AG10803 (cell line): ENCODE measurements around the gene STEAP3.
"Not testable (repeated sequence)": the region's sequence is repeated elsewhere in the genome, so short reads cannot be mapped to it uniquely, and the experiment has no call there.

Experiments
- DNase-seq: peaks from one replicate; pipeline ENCODE4 v3.0.0; 2010; ENCODE audit warnings: low read depth
- H3K4me3 ChIP-seq: 2 replicates; pipeline ENCODE4 v1.5.1; 2011; ENCODE audit warnings: mild to moderate bottlenecking, low read length, control low read depth
- TF ChIP-seq, protein P1 (sequence below): conservative IDR thresholded peaks from 2 replicates; pipeline ENCODE4 v1.5.1; 2011; ENCODE audit warnings: mild to moderate bottlenecking, low read length, control low read depth, inconsistent platforms

Gene STEAP3

DNA sequence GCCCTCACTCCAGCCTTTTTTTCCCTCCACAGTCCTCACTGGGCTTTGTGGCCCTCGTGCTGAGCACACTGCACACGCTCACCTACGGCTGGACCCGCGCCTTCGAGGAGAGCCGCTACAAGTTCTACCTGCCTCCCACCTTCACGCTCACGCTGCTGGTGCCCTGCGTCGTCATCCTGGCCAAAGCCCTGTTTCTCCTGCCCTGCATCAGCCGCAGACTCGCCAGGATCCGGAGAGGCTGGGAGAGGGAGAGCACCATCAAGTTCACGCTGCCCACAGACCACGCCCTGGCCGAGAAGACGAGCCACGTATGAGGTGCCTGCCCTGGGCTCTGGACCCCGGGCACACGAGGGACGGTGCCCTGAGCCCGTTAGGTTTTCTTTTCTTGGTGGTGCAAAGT, 39.4 kb downstream of the STEAP3 start:
- TF ChIP-seq, protein P1, sequence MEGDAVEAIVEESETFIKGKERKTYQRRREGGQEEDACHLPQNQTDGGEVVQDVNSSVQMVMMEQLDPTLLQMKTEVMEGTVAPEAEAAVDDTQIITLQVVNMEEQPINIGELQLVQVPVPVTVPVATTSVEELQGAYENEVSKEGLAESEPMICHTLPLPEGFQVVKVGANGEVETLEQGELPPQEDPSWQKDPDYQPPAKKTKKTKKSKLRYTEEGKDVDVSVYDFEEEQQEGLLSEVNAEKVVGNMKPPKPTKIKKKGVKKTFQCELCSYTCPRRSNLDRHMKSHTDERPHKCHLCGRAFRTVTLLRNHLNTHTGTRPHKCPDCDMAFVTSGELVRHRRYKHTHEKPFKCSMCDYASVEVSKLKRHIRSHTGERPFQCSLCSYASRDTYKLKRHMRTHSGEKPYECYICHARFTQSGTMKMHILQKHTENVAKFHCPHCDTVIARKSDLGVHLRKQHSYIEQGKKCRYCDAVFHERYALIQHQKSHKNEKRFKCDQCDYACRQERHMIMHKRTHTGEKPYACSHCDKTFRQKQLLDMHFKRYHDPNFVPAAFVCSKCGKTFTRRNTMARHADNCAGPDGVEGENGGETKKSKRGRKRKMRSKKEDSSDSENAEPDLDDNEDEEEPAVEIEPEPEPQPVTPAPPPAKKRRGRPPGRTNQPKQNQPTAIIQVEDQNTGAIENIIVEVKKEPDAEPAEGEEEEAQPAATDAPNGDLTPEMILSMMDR: no peak
- no peak overlapping the region for H3K4me3 ChIP-seq
- no peak for DNase-seq

DNA sequence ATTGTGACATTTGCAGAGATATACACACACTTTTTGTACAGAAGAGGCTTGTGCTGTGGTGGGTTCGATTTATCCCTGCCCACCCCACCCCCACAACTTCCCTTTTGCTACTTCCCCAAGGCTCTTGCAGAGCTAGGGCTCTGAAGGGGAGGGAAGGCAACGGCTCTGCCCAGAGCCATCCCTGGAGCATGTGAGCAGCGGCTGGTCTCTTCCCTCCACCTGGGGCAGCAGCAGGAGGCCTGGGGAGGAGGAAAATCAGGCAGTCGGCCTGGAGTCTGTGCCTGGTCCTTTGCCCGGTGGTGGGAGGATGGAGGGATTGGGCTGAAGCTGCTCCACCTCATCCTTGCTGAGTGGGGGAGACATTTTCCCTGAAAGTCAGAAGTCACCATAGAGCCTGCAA, 40.0 kb downstream of the STEAP3 start:
- no peak overlapping the region for H3K4me3 ChIP-seq
- DNase-seq: no peak
- TF ChIP-seq, protein P1: no peak

DNA sequence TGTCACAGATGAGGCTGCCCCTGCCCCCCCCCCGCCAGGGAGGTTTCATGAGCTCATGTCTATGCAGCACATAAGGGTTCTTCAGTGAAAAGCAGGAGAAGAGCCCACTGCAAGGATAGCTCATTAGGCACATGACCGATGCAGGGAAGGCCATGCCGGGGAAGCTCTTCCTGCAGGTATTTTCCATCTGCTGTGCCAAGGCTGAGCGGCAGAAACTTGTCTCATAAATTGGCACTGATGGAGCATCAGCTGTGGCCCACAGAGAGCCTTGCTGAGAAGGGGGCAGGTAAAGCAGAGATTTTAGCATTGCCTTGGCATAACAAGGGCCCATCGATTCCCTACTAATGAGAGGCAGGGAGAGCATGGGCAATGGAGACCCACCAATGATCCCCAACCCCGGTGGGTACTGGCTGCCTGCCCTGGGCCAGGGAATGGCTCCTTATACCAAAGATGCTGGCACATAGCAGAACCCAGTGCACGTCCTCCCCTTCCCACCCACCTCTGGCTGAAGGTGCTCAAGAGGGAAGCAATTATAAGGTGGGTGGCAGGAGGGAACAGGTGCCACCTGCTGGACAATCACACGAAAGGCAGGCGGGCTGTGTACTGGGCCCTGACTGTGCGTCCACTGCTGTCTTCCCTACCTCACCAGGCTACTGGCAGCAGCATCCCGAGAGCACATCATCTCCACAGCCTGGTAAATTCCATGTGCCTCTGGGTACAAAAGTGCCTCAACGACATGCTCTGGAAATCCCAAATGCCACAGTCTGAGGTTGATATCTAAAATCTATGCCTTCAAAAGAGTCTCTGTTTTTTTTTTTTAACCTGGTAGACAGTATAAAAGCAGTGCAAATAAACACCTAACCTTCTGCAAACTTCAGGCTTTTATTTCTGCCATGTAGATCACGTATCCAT, 41.4 kb downstream of the STEAP3 start:
- TF ChIP-seq, protein P1: peak; percentile 84
- H3K4me3 ChIP-seq: no peak overlapping the region
- DNase-seq: peak; percentile 36

DNA sequence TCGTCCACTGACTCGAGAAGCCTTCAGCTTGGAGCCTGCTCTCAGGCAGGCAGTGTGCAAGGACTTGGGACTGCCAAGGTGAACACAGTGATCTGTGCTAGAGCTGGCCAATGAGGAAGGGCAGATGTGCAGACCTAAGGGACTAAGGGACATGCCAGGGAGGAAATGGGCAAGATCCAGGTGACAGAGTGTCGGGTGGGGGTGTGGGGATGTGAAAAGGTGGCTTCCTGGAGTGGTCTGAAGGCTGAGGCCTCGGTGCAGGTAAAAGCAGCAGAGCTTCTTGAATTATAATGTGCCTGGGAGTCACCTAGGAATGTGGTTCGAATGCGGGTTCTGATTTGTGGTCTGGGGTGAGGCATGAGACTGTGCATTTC, 42.0 kb downstream of the STEAP3 start:
- no peak for DNase-seq
- TF ChIP-seq, protein P1: no peak
- H3K4me3 ChIP-seq: no peak overlapping the region

DNA sequence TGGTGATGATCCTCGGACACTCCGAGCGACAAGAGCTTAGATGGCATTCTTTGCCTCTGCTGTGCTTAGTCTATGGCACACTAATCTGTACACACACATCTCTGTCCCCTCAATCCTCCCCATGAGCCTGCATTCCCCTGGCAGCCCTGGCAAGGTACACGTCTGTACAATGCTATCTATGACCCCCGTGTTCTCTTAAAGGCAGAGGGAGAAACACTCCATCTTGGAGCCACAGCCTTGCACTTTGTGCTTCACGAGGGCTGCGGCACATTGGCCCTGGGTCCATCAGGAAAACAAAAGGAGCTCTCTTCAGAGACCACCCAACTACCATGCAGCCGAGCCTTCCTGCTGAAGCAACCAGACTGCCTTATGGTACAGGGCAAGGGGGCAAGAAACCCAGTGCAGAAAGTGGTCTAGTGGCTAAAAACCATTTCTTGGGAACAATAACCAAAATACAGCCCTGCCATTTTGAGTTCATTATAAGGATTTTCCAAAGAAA, 42.5 kb downstream of the STEAP3 start:
- no peak overlapping the region for H3K4me3 ChIP-seq
- DNase-seq: no peak
- TF ChIP-seq, protein P1: no peak

DNA sequence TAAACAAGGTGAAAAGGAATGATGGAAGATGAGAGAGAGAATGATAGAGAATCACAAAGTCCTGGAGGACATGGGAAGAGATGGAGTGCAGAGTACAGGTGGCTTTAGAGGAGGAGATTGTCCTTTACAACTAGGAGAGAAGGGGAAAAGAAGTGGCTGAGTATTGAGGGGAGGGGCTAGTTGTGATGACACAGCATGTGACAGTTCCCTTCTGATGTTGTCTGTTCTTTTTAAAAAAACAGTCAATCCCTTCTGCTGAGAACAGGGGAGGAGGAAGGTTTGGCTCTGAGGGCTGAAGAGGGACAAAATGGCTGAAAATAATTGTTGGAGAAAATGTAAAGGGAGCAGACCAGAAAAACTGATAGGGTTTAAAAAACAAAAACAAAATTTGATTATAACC, 44.0 kb downstream of the STEAP3 start:
- no peak for DNase-seq
- no peak overlapping the region for H3K4me3 ChIP-seq
- TF ChIP-seq, protein P1: no peak

DNA sequence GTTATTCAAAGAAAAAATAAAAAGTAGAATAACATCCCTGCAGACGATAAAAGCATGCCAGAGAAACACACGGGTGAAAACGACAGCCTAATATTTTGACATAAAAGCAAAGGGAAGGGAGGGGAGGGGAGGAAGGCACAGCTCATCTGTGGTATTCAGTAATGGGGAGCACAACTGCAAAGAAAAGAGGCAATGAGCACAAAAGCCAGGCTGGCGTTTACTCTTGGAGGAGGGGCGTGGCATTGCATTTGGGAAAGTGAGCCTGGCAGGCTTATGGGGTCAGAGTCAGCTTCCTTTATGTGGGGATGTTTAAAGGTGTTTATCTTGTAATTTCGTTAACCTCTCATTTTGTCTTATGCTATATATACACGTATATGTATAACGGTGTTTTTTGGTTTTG, 53.2 kb downstream of the STEAP3 start:
- no peak overlapping the region for H3K4me3 ChIP-seq
- TF ChIP-seq, protein P1: no peak
- DNase-seq: no peak

DNA sequence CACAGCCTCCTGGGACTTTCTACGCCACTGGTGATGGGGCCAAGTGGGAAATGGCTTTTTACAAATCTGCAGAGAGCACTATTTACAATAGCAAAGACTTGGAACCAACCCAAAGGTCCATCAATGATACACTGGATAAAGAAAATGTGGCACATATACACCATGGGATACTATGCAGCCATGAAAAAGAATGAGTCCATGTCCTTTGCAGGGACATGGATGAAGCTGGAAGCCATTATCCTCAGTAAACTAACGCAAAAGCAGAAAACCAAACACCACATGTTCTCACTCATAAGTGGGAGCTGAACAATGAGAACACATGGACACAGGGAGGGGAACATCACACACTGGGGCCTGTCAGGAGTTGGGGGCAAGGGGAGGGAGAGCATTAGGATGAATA, 54.8 kb downstream of the STEAP3 start:
- not testable (repeated sequence) for DNase-seq

More for the DNA sequence above, 54.8 kb downstream of the STEAP3 start:
- H3K4me3 ChIP-seq: not testable (repeated sequence)
